ENCODE data around the gene KCNMB3.
"Not testable (repeated sequence)": the region's sequence is repeated elsewhere in the genome, so short reads cannot be mapped to it uniquely, and the experiment has no call there.

Gene KCNMB3

DNA sequence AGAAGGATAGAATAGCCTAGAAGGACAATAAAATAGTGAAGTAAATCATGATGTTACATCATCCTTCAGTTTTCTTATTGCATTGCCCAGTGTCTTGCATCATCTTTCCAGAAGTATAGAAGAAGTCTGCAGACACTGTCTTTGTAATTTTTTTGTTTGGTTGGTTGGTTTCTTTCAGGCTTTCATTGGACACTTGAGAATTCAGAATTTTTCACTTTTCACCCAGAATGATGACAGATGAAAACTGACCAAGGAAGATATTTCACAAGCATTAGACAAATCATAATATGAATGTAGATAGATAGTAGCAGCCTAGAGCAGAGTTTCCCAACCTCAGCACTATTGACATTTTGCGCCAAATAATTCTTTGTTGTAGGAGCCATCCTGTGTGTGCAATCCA lies 35.4 kb downstream of the KCNMB3 start:
- DNase-seq; H3K9me3 ChIP-seq (ENCODE audit: control extremely low read depth in 1 of 5, control insufficient read depth in 4 of 5, insufficient read depth in 2 of 5, low read depth in 1 of 5, low read length in 4 of 5); POLR2A ChIA-PET; H3K27ac ChIP-seq (ENCODE audit: insufficient read depth in 1 of 2, low read depth in 1 of 2, low read length in 2 of 2, poor library complexity in 1 of 2, severe bottlenecking in 2 of 2); H3K4me3 ChIP-seq (ENCODE audit: control insufficient read depth in 1 of 7, extremely low read depth in 1 of 7, insufficient read depth in 4 of 7, low read depth in 2 of 7, low read length in 6 of 7); H3K4me1 ChIP-seq (ENCODE audit: control extremely low read depth in 1 of 4, control insufficient read depth in 4 of 4, insufficient read depth in 4 of 4, low read length in 3 of 4); H3K27me3 ChIP-seq (replicated peaks in 2 of 5; ENCODE audit: control insufficient read depth in 4 of 5, insufficient read depth in 5 of 5, low read length in 4 of 5): not testable (repeated sequence)
- CTCF ChIA-PET, result interaction anchor here (2.2 kb wide), 1 partner anchor 12 kb away, joined by 4 read pairs; no protein-coding TSS in a partner anchor
- no CpG with 5 or more reads among the region's 1 CpG for WGBS (ENCODE audit: insufficient coverage)
- peaks cover 4 to 20% (median 12%) of the 10 kb centered on the region in 4 experiments for H3K36me3 ChIP-seq (ENCODE audit: control insufficient read depth in 4 of 4, insufficient read depth in 4 of 4, low read length in 3 of 4)

DNA sequence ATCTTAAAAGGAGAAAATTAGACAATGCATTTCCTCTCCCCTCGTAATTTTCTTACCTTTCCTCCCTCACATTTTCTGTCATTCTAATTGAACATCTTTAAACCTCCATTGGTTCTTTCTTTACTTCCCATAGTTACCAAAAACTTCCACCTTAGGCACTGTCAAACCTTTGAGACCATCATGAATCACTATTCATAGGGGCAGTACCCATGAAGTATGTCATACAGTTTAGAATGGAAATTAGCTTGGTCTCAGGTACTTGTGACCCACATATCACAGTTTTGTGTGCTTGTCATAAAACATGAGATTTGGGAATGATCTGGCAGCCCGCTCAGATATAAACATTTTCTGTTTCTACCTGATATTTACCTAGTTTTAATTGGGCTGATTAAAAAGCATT lies 50.1 kb downstream of the KCNMB3 start:
- H3K9me3 ChIP-seq (ENCODE audit: control extremely low read depth in 1 of 5, control insufficient read depth in 4 of 5, insufficient read depth in 2 of 5, low read depth in 1 of 5, low read length in 4 of 5), result no peaks in the 10 kb centered on the region
- no peaks in the 10 kb centered on the region for H3K27me3 ChIP-seq (replicated peaks in 2 of 5; ENCODE audit: control insufficient read depth in 4 of 5, insufficient read depth in 5 of 5, low read length in 4 of 5)
- WGBS (ENCODE audit: insufficient coverage), result 100% methylated on average over 1 of the region's 2 CpGs
- ChIA-PET POLR2A (no interaction called here), CTCF (no interaction called here)
- H3K4me3 ChIP-seq (ENCODE audit: control insufficient read depth in 1 of 7, extremely low read depth in 1 of 7, insufficient read depth in 4 of 7, low read depth in 2 of 7, low read length in 6 of 7), result no peak overlapping the region
- no peak overlapping the region for H3K27ac ChIP-seq (ENCODE audit: insufficient read depth in 1 of 2, low read depth in 1 of 2, low read length in 2 of 2, poor library complexity in 1 of 2, severe bottlenecking in 2 of 2)
- H3K4me1 ChIP-seq (ENCODE audit: control extremely low read depth in 1 of 4, control insufficient read depth in 4 of 4, insufficient read depth in 4 of 4, low read length in 3 of 4), result peaks cover 0 to 5% (median 1%) of the 10 kb centered on the region in 4 experiments
- DNase-seq, result no peak
- peaks cover 7 to 34% (median 18%) of the 10 kb centered on the region in 4 experiments for H3K36me3 ChIP-seq (ENCODE audit: control insufficient read depth in 4 of 4, insufficient read depth in 4 of 4, low read length in 3 of 4)

DNA sequence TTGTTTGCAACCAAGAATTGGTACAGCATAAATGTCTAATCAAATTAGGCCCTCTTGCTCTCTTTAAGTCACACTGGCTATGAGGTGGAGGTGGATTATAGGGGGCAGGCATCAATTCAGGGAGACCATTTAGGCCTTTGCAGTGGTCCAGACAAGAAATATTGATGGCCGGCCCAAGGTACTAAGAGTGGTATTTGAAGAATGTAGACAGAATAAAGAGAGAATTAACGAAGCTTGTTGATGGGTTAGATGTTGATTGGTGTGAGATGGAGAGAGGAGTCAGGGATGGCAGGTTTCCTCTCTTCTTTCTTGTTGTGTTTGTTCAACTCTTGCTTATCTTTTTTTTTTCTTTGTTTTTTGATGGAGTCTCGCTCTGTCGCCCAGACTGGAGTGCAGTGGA lies 54.2 kb downstream of the KCNMB3 start:
- Histone ChIP-seq H3K4me3 (ENCODE audit: control insufficient read depth in 1 of 7, extremely low read depth in 1 of 7, insufficient read depth in 4 of 7, low read depth in 2 of 7, low read length in 6 of 7) (no peak overlapping the region), H3K4me1 (ENCODE audit: control extremely low read depth in 1 of 4, control insufficient read depth in 4 of 4, insufficient read depth in 4 of 4, low read length in 3 of 4) (peaks cover 0 to 13% (median 6%) of the 10 kb centered on the region in 4 experiments), H3K9me3 (ENCODE audit: control extremely low read depth in 1 of 5, control insufficient read depth in 4 of 5, insufficient read depth in 2 of 5, low read depth in 1 of 5, low read length in 4 of 5) (no peaks in the 10 kb centered on the region), H3K27me3 (replicated peaks in 2 of 5; ENCODE audit: control insufficient read depth in 4 of 5, insufficient read depth in 5 of 5, low read length in 4 of 5) (no peaks in the 10 kb centered on the region), H3K36me3 (ENCODE audit: control insufficient read depth in 4 of 4, insufficient read depth in 4 of 4, low read length in 3 of 4) (peaks cover under 1 to 5% (median 3%) of the 10 kb centered on the region in 4 experiments), H3K27ac (ENCODE audit: insufficient read depth in 1 of 2, low read depth in 1 of 2, low read length in 2 of 2, poor library complexity in 1 of 2, severe bottlenecking in 2 of 2) (no peak overlapping the region)
- ChIA-PET CTCF (interaction anchor here (0.5 kb wide), 1 partner anchor 122 kb away, joined by 3 read pairs; no protein-coding TSS in a partner anchor), POLR2A (no interaction called here)
- 100% methylated on average over 2 of the region's 4 CpGs for WGBS (ENCODE audit: insufficient coverage)
- DNase-seq, result no peak

DNA sequence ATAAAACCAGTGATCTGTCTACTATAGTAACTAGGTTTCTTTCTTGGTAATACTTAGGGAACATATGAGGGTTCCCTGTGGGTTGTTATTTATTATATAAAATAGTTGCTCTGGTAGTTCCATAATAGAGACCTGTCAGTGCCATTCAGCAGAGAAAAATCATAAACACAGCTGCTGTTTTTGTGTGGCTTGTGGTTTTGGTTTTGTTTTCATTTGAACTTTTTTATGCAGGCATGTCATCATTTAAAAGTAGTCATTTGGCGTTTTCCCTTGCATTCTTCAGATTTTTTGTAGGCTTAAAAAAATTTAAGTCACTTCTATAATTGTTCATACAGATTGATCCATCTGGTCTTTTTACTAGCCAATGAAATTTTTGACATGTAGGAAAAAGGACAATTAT lies 54.8 kb downstream of the KCNMB3 start:
- no peaks in the 10 kb centered on the region for H3K27me3 ChIP-seq (replicated peaks in 2 of 5; ENCODE audit: control insufficient read depth in 4 of 5, insufficient read depth in 5 of 5, low read length in 4 of 5)
- H3K27ac ChIP-seq (ENCODE audit: insufficient read depth in 1 of 2, low read depth in 1 of 2, low read length in 2 of 2, poor library complexity in 1 of 2, severe bottlenecking in 2 of 2), result no peak overlapping the region
- no peaks in the 10 kb centered on the region for H3K9me3 ChIP-seq (ENCODE audit: control extremely low read depth in 1 of 5, control insufficient read depth in 4 of 5, insufficient read depth in 2 of 5, low read depth in 1 of 5, low read length in 4 of 5)
- no CpG with 5 or more reads among the region's 1 CpG for WGBS (ENCODE audit: insufficient coverage)
- ChIA-PET CTCF (interaction anchor here (1.1 to 2.7 kb wide), 3 partner anchors 8 to 88 kb away, joined by 3 to 10 read pairs (median 4); no protein-coding TSS in a partner anchor), POLR2A (no interaction called here)
- peak; percentile 28 to 84 (median 79) for DNase-seq
- H3K36me3 ChIP-seq (ENCODE audit: control insufficient read depth in 4 of 4, insufficient read depth in 4 of 4, low read length in 3 of 4), result peaks cover 0 to 4% (median 3%) of the 10 kb centered on the region in 4 experiments
- H3K4me1 ChIP-seq (ENCODE audit: control extremely low read depth in 1 of 4, control insufficient read depth in 4 of 4, insufficient read depth in 4 of 4, low read length in 3 of 4), result peaks cover 0 to 13% (median 6%) of the 10 kb centered on the region in 4 experiments
- H3K4me3 ChIP-seq (ENCODE audit: control insufficient read depth in 1 of 7, extremely low read depth in 1 of 7, insufficient read depth in 4 of 7, low read depth in 2 of 7, low read length in 6 of 7), result no peak overlapping the region

DNA sequence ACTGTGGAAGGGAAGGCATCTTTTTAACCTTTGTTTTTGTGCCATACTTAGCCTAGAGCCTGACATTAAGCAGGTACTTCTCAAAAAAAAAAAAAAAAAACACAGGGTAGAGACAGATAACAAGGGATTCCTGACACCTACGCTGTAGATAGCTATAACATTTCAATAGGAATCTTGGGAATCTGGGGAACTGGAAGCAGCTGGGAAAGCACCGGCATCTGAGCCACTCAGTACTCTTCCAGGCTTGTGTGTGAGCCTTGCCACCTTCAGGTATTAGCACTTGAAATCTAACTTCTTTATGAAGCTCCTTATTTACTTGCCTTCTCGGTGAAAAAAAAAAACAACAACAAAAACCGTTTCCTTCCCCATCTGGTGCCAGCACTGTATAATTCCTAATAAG lies 56.0 kb downstream of the KCNMB3 start:
- no peak for DNase-seq
- H3K4me3 ChIP-seq (ENCODE audit: control insufficient read depth in 1 of 7, extremely low read depth in 1 of 7, insufficient read depth in 4 of 7, low read depth in 2 of 7, low read length in 6 of 7), result no peak overlapping the region
- H3K36me3 ChIP-seq (ENCODE audit: control insufficient read depth in 4 of 4, insufficient read depth in 4 of 4, low read length in 3 of 4), result peaks cover 0 to 2% (median 0%) of the 10 kb centered on the region in 4 experiments
- H3K27ac ChIP-seq (ENCODE audit: insufficient read depth in 1 of 2, low read depth in 1 of 2, low read length in 2 of 2, poor library complexity in 1 of 2, severe bottlenecking in 2 of 2), result no peak overlapping the region
- CTCF ChIA-PET, result interaction anchor here (0.7 to 2.7 kb wide), 5 partner anchors 9 to 175 kb away, joined by 3 to 10 read pairs (median 4); no protein-coding TSS in a partner anchor
- H3K27me3 ChIP-seq (replicated peaks in 2 of 5; ENCODE audit: control insufficient read depth in 4 of 5, insufficient read depth in 5 of 5, low read length in 4 of 5), result no peaks in the 10 kb centered on the region
- POLR2A ChIA-PET, result no interaction called here
- H3K4me1 ChIP-seq (ENCODE audit: control extremely low read depth in 1 of 4, control insufficient read depth in 4 of 4, insufficient read depth in 4 of 4, low read length in 3 of 4), result peaks cover 0 to 13% (median 6%) of the 10 kb centered on the region in 4 experiments
- 95% methylated on average over 2 of the region's 4 CpGs for WGBS (ENCODE audit: insufficient coverage)
- H3K9me3 ChIP-seq (ENCODE audit: control extremely low read depth in 1 of 5, control insufficient read depth in 4 of 5, insufficient read depth in 2 of 5, low read depth in 1 of 5, low read length in 4 of 5), result no peaks in the 10 kb centered on the region
